Adrenal gland (tissue), 12 donors: ENCODE data around the gene TBC1D22A. TPM values are rescaled to one million over a fixed set of nuclear protein-coding genes. Genes with fewer than 3 reads are reported as not detected.

ENCODE experiments used
- DNase-seq, 7 donors: peaks; one replicate each; pipeline ENCODE4 v3.0.0-alpha.2; 2019 to 2020
- H3K27ac ChIP-seq, 5 donors: fragments of 200-600 bp; sonication (generic) in 4 of 5; 1 replicate in 3 of 5; 2 replicates in 2 of 5; pipeline versions ENCODE4 v1.5.1 to v1.8.0; 2016 to 2020; ENCODE audit warnings: mild to moderate bottlenecking in 1 of 5
- H3K27me3 ChIP-seq: fragments of 200-600 bp; 2 replicates; pipeline ENCODE4 v1.8.0; 2021
- H3K36me3 ChIP-seq, 2 donors: fragments of 200-600 bp; replicated peaks in 1 of 2; 1 replicate in 1 of 2; 2 replicates in 1 of 2; pipeline versions ENCODE4 v1.5.1 to v1.8.0; 2018 to 2022
- H3K4me1 ChIP-seq, 2 donors: fragments of 200-600 bp; replicated peaks in 1 of 2; 1 replicate in 1 of 2; 2 replicates in 1 of 2; pipeline versions ENCODE4 v1.5.1 to v1.8.0; 2018 to 2021
- H3K4me3 ChIP-seq, 4 donors: fragments of 200-600 bp; sonication (generic) in 3 of 4; one replicate each; pipeline ENCODE4 v1.5.1; 2016 to 2018
- H3K9me3 ChIP-seq, 3 donors: fragments of 200-600 bp; sonication (generic) in 1 of 3; replicated peaks in 1 of 3; 1 replicate in 2 of 3; 2 replicates in 1 of 3; pipeline versions ENCODE4 v1.5.1 to v1.8.0; 2016 to 2021
- POLR2A ChIP-seq, 2 donors: fragments of 450-650 bp; IDR thresholded peaks; one replicate each; pipeline ENCODE4 v1.6.1; 2017; ENCODE audit warnings: antibody characterized with exemption in 2 of 2, mild to moderate bottlenecking in 2 of 2, moderate library complexity in 1 of 2
- WGBS, 4 donors: extraction: QIAGEN DNeasy Blood & Tissue Kit in 2 of 4; methylation state at CpG; one replicate each; pipeline versions ENCODE4 v1.1.5 to v1.1.7; 2013 to 2017; 5-methylcytosine and 5-hydroxymethylcytosine counted together
- intact Hi-C, 2 donors: fragments of 100-400 bp; cut with DNase I; formaldehyde crosslinking; loops; one replicate each; pipeline versions ENCODE4 v1.14.1 to v1.15.0; 2022 to 2023
- polyA plus RNA-seq, 3 donors: library from polyadenylated mRNA; stranded (reverse); fragments of 200-250 nt in 2 of 3; fragments of 350-450 nt in 1 of 3; fragmentation: Illumina TruSeq in 1 of 3; extraction: RNeasy Lipid Tissue Mini Kit (QIAGEN cat#74804) in 1 of 3; gene quantifications; one replicate each; pipeline ENCODE4 v1.2.3, GENCODE V29; 2013 to 2014
- total RNA-seq, 9 donors: library from RNA; depleted of rRNA in 4 of 9; stranded (reverse); fragments of >200 nt in 4 of 9; fragments of 120-200 nt in 1 of 9; fragmentation: NEBNext Ultra II Directional in 1 of 9; extraction: Animal tissue kit (Norgen Biotek cat#: 25700) in 1 of 9; gene quantifications; one replicate each; pipeline versions ENCODE4 v1.1.0 to v1.2.4, GENCODE V29; 2013 to 2023
- TF ChIP-seq, protein P1 (sequence below), 6 experiments: fragments of 450-650 bp in 4 of 6; fragments of 200-600 bp in 2 of 6; sonication (generic) in 1 of 6; IDR thresholded peaks; 1 replicate in 5 of 6; 2 replicates in 1 of 6; pipeline versions ENCODE4 v1.5.1 to v1.8.0; 2016 to 2021; ENCODE audit warnings: antibody characterized with exemption in 6 of 6, mild to moderate bottlenecking in 2 of 6, moderate library complexity in 1 of 6
- donor health status: healthy with polysubstance abuse.
- donor health status: Bipolar disorder and iron deficiency.
- donor health status: DM: yes; HTN: yes; CAD: no.
- donor health status: DM: no; HTN: no; CAD: no.
- donor health status: DM: no; HTN: no; CAD: no.
- donor health status: DM: yes; HTN: yes; CAD: no.

The TBC1D22A gene
- total and polyA plus RNA-seq, 12 donors, result 11.5 to 44.2 (median 28.1) TPM

DNA sequence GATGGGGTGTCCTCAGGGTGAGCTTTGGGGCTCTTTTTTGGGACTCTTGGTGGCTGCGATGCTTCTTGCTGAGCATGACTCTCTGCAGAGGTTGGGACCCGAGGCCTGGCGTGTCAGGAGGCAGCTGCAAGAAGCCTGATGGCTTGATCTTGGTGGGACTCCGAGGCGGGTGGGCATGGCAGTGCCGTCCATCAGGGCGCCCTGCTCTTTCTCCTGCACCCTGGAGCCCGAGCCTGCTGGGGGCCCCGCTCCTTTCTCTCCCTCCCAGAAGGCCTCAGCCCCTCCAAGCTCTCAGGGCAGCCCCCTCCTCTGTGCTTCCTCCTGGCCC, 432.7 kb downstream of the TBC1D22A start:
- Histone ChIP-seq H3K27ac (no peak overlapping the region), H3K4me1 (no peaks in the 10 kb centered on the region), H3K9me3 (no peaks in the 10 kb centered on the region), H3K4me3 (no peak overlapping the region), H3K27me3 (peaks cover 4% of the 10 kb centered on the region), H3K36me3 (no peaks in the 10 kb centered on the region)
- WGBS, 4 donors, result 67 to 89% (median 86%) methylated on average over 3 to 9 of the region's 9 CpGs
- TF ChIP-seq, protein P1, sequence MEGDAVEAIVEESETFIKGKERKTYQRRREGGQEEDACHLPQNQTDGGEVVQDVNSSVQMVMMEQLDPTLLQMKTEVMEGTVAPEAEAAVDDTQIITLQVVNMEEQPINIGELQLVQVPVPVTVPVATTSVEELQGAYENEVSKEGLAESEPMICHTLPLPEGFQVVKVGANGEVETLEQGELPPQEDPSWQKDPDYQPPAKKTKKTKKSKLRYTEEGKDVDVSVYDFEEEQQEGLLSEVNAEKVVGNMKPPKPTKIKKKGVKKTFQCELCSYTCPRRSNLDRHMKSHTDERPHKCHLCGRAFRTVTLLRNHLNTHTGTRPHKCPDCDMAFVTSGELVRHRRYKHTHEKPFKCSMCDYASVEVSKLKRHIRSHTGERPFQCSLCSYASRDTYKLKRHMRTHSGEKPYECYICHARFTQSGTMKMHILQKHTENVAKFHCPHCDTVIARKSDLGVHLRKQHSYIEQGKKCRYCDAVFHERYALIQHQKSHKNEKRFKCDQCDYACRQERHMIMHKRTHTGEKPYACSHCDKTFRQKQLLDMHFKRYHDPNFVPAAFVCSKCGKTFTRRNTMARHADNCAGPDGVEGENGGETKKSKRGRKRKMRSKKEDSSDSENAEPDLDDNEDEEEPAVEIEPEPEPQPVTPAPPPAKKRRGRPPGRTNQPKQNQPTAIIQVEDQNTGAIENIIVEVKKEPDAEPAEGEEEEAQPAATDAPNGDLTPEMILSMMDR (IDR thresholded peaks at IDR 0.05), result no peak
- no peak for TF ChIP-seq POLR2A (IDR thresholded peaks at IDR 0.05)
- intact Hi-C loops, result no loop called here
- DNase-seq, result peak in 3 of 7 donors; percentile 6 to 13 (median 13)

DNA sequence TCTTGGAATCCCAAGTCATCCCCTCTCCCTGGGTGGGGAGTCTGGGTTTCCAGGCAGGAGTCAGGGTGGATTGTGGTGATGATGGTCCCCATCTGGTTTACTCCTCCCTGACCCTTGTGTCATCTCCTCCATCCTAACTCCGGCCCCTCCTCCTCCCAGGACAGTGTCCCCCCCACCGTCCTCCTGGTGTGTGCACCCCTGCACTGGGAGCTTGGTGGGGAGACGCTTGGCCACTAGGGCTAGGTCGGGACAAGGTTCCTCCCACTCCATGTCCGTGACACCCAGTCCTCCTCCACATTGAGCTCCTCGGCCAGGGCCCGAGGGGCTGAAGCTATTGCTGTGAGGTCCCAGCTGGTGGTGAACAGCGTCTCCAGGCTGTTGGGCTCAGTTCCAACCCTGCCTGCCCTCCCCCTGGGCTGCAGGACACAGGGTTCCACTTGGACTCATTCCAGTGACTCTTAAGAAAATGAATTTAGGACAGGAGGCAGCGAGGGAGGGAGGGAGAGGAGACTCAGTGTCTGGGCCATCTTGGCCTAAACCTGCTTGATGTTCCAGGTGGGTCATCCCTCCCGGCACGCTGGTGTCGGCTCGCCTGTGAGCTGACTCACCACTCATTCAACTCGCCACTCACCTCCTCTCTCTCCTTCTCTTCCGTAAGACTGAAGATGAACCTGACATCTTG, 433.2 kb downstream of the TBC1D22A start:
- intact Hi-C loops, result no loop called here
- H3K27ac ChIP-seq, result no peak overlapping the region
- WGBS, 4 donors, result 56 to 65% (median 62%) methylated on average over 12 to 15 of the region's 15 CpGs
- H3K4me1 ChIP-seq, result no peaks in the 10 kb centered on the region
- H3K9me3 ChIP-seq, result no peaks in the 10 kb centered on the region
- H3K27me3 ChIP-seq, result peaks cover 4% of the 10 kb centered on the region
- peak in 3 of 7 donors; percentile 12 to 47 (median 15) for DNase-seq
- H3K4me3 ChIP-seq, result no peak overlapping the region
- no peaks in the 10 kb centered on the region for H3K36me3 ChIP-seq
- TF ChIP-seq, protein P1 (IDR thresholded peaks at IDR 0.05), result no peak
- no peak for TF ChIP-seq POLR2A (IDR thresholded peaks at IDR 0.05)

DNA sequence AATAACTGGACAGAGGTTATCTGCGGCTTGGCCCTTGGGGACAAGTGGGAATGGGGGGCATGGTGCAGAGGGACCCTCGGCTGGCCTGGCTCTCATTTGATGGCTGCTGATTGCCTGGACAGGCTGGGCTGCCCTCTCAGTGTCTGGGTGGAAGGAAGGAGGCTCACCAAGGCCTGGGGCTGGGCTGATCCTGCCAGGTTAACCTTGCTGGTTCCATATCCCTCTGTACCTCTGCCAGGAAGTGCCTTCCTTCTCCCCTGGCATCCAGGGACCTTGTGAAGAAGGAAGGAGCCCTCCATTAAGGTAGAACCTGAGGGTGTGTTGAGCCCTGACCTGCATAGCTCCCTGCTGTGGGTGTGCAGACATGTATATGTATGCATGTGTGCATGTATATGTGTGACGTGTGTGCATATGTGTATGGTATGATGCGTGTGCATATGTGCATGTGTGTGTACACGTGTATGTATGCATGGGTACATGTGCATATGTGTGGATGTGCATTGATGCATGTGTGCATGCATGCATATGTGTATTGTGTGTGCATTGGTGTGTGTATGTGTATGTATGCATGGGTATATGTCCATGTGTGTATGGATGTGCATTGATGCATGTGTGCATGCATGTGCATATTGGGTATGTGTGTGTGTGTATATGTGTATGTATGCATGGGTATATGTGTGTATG, 433.9 kb downstream of the TBC1D22A start:
- H3K4me1 ChIP-seq, result no peaks in the 10 kb centered on the region
- no peak overlapping the region for H3K27ac ChIP-seq
- peak in 2 of 7 donors; percentile 10 to 21 for DNase-seq
- intact Hi-C loops, result no loop called here
- TF ChIP-seq, protein P1 (IDR thresholded peaks at IDR 0.05), result no peak
- no peak for TF ChIP-seq POLR2A (IDR thresholded peaks at IDR 0.05)
- H3K36me3 ChIP-seq, result no peaks in the 10 kb centered on the region
- H3K4me3 ChIP-seq, result no peak overlapping the region
- peaks cover 4% of the 10 kb centered on the region for H3K27me3 ChIP-seq
- no peaks in the 10 kb centered on the region for H3K9me3 ChIP-seq
- WGBS, 4 donors, result 75 to 93% (median 76%) methylated on average over 4 to 5 of the region's 5 CpGs

DNA sequence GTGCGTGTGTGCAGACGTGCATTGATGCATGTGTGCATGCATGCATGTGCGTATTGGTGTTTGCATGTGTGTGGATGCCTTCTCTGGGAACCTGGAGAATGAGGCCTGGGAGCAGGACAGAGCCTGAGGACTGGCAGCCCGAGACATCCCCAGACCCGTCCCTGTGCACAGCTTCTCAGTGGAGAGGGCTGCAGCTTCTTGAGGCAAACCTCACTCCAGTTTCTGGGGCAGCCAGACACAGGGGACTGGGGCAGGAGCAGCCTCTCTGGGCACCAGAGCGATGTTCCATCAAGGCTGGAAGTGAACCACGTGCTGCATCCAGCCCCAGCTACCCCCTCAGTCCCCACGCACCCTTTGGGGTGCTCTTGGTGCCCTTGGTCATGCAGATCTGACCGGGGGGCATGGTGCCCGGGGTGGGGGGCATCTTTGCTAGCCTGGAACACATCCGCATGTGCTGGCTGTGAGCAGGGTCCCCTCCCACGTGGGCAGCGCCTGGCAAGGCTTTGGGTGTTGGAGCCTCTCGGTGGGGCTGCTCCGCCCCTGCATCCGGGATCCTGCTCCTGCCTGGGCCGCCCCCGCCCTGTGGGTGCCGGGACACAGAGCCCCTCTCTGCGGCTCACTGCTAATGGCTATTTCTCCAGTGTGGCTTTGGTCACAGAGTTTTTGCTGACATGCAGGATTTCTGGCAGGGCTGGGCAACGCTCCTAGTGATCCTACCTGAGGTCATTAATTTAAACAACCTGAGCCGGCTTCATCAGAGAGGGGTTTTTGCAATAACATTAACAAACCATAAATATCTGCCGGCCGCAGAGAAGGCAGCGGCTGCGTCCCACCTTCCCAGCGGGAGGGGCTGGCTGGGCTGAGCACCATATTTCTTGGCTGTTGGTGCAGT, 434.7 kb downstream of the TBC1D22A start:
- intact Hi-C loops, result no loop called here
- DNase-seq, result peak in 1 of 7 donors; percentile 33
- WGBS, 4 donors, result 44 to 66% (median 61%) methylated on average over 8 to 27 of the region's 27 CpGs
- Histone ChIP-seq H3K4me1 (no peaks in the 10 kb centered on the region), H3K4me3 (no peak overlapping the region), H3K36me3 (no peaks in the 10 kb centered on the region), H3K9me3 (no peaks in the 10 kb centered on the region), H3K27ac (no peak overlapping the region), H3K27me3 (peaks cover 4% of the 10 kb centered on the region)
- TF ChIP-seq, protein P1 (IDR thresholded peaks at IDR 0.05), result no peak
- no peak for TF ChIP-seq POLR2A (IDR thresholded peaks at IDR 0.05)
